ENCODE data around the gene CENPN. TPM values are rescaled to one million over a fixed set of nuclear protein-coding genes. Genes with fewer than 3 reads are reported as not detected.

The CENPN gene
- total RNA-seq, 4 donors from 2014 or later: 1.8 to 8.1 (median 4.2) TPM

DNA sequence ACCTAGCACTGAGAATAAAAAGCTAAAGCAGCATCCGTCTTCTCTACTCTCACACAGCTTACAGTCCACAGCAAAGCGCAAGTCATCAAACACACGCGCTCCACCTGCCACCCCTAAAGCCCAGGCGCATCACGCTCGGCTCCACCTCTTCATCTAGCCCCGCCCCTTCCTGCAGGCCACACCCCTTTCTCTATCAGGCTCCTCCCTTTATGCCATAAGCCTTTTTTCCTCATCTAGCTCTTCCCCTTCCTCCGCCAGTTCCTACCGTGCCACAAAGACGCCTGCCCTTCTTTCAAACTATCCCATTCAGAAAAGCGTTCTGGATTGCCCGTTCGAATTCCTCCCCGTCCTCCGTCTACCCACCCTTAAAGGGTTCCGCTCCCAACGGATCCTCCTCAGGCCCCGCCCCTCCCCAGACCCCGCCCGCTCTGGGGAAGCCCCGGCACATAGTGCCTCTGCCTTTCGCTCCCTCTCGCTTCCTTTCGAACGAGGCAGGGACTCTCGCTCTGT lies 69.6 kb downstream of the CENPN start:
- H3K27me3 ChIP-seq: no peaks in the 10 kb centered on the region
- DNase-seq (ENCODE audit: low spot score in 2 of 2): peak; percentile 85 to 96
- no peaks in the 10 kb centered on the region for H3K9me3 ChIP-seq
- H3K4me1 ChIP-seq: peaks cover 0 to 11% (median 1%) of the 10 kb centered on the region in 4 donors
- H3K27ac ChIP-seq: peak overlapping the region; percentile 79 to 98 (median 92)
- peaks cover 0 to 10% (median 0%) of the 10 kb centered on the region in 3 donors for H3K36me3 ChIP-seq
- peak overlapping the region; percentile 43 to 94 (median 57) for H3K4me3 ChIP-seq
- TF ChIP-seq, protein P1, sequence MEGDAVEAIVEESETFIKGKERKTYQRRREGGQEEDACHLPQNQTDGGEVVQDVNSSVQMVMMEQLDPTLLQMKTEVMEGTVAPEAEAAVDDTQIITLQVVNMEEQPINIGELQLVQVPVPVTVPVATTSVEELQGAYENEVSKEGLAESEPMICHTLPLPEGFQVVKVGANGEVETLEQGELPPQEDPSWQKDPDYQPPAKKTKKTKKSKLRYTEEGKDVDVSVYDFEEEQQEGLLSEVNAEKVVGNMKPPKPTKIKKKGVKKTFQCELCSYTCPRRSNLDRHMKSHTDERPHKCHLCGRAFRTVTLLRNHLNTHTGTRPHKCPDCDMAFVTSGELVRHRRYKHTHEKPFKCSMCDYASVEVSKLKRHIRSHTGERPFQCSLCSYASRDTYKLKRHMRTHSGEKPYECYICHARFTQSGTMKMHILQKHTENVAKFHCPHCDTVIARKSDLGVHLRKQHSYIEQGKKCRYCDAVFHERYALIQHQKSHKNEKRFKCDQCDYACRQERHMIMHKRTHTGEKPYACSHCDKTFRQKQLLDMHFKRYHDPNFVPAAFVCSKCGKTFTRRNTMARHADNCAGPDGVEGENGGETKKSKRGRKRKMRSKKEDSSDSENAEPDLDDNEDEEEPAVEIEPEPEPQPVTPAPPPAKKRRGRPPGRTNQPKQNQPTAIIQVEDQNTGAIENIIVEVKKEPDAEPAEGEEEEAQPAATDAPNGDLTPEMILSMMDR (IDR thresholded peaks at IDR 0.05): no peak
- TF ChIP-seq EP300 (IDR thresholded peaks at IDR 0.05): peak in 1 of 2 donors; percentile 72
- 0 to 1% methylated on average over 26 to 27 of the region's 27 CpGs for WGBS, 2 donors

DNA sequence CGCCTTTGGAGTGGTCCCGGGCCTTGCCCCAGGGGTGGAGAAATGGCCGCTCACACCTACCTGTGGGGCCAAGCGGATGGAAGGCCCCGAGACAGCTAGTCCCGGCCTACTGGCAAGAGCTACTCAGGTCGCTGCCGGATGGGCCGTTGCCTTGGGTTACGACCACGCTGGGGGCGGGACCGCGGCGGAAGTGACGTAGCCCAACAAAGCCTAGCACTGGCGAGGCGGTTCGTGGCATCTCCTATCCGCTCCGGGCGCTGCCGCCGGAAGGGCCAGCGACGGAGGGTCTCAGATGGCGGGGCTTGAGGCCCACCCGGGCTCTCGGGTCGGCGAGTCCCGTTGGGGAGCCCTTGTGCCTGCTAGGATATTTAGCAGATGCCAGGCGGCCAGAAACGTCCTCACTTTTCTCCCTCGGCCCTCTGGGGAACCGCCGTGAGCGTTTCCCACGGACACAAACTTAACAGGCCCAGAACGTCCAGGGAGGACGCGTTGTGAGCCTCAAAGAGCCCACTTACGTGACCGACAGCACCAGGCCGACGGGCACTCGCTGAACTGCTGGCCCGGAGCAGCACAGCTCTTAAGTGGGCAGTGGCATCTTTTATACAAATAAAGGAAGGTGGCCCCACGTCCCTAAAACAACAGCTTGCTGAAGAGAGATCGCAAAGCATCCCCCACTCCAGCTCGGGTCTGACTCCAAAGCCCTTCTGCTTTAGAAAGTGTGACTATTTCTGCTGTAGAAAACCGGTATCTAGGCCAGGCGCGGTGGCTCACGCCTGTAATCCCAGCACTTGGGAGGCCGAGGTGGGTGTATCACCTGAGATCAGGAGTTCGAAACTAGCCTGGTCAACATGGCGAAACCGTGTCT lies 70.3 kb downstream of the CENPN start, which contains the start of gene C16orf46:
Gene C16orf46, minus strand, starts transcription at position 163 of the 865 bp plus-strand sequence. CDS start 13,283 bp downstream, outside the sequence.
- no peaks in the 10 kb centered on the region for H3K27me3 ChIP-seq

DNA sequence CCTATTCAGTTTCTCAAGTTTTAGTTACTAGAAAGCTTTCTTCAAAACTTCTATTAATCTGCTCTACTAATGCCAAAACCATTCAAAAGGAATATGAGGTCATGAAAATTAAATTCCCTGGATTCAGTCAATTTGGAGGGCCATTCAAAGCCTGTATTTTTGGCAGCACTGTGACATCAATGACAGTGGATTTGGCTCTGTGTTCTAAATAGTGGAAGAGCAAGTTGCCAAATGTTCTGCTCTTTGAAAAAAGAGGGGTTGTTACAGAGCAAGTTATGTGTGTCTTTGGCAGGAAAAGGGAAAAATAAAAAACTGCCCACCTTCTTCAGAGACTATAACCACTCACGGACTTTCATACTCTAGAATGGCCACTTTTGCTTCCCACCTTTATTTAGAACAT lies 73.2 kb downstream of the CENPN start:
- Histone ChIP-seq H3K9me3 (no peaks in the 10 kb centered on the region), H3K36me3 (peaks cover 0 to 30% (median 0%) of the 10 kb centered on the region in 3 donors), H3K27ac (no peak overlapping the region), H3K4me1 (peaks cover 0 to 11% (median 1%) of the 10 kb centered on the region in 4 donors), H3K27me3 (no peaks in the 10 kb centered on the region), H3K4me3 (no peak overlapping the region)
- DNase-seq (ENCODE audit: low spot score in 2 of 2): no peak
- WGBS, 2 donors: 76 to 80% methylated on average over 1 of the region's 1 CpG
- TF ChIP-seq EP300 (IDR thresholded peaks at IDR 0.05) (no peak), POLR2A (IDR thresholded peaks at IDR 0.05) (no peak)
- TF ChIP-seq, protein P1 (IDR thresholded peaks at IDR 0.05): no peak

More for the DNA sequence above, 70.3 kb downstream of the CENPN start, which contains the start of gene C16orf46:
- peak; percentile 96 to 97 for DNase-seq (ENCODE audit: low spot score in 2 of 2)
- peak in 1 of 2 donors; percentile 79 for TF ChIP-seq POLR2A (IDR thresholded peaks at IDR 0.05)
- TF ChIP-seq, protein P1 (IDR thresholded peaks at IDR 0.05): peak in 2 of 5 experiments; percentile 22 to 23
- TF ChIP-seq EP300 (IDR thresholded peaks at IDR 0.05): peak; percentile 60 to 94
- H3K9me3 ChIP-seq: no peaks in the 10 kb centered on the region
- 11 to 23% methylated on average over 25 to 57 of the region's 59 CpGs for WGBS, 2 donors
- H3K36me3 ChIP-seq: peaks cover 0 to 11% (median 0%) of the 10 kb centered on the region in 3 donors
- peak within 1 kb of the TSS; percentile 43 to 94 (median 57) for H3K4me3 ChIP-seq
- H3K4me1 ChIP-seq: peaks cover 0 to 11% (median 1%) of the 10 kb centered on the region in 4 donors
- peak within 1 kb of the TSS; percentile 79 to 98 (median 92) for H3K27ac ChIP-seq

DNA sequence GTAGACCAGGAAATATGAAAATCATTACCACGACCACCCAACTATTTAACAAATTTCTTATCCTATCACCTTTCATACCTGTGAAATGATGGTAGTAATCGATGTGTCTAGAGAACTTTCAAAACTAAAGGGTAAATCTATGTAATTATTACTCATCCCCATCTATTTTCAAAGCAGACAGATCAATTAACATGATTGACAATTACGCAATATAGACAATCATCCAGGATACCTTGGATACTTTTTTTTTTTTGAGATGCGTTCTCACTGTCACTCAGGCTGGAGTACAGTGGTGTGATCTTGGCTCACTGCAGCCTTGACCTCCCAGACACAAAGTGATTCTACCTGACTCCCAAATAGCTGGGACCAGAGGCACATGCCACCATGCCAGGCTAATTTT lies 74.0 kb downstream of the CENPN start:
- Histone ChIP-seq H3K36me3 (peaks cover 0 to 33% (median 0%) of the 10 kb centered on the region in 3 donors), H3K4me1 (peaks cover 0 to 10% (median 1%) of the 10 kb centered on the region in 4 donors), H3K9me3 (no peaks in the 10 kb centered on the region), H3K27ac (no peak overlapping the region), H3K4me3 (no peak overlapping the region), H3K27me3 (no peaks in the 10 kb centered on the region)
- TF ChIP-seq, protein P1 (IDR thresholded peaks at IDR 0.05): no peak
- TF ChIP-seq EP300 (IDR thresholded peaks at IDR 0.05) (no peak), POLR2A (IDR thresholded peaks at IDR 0.05) (no peak)
- 93 to 95% methylated on average over 4 of the region's 4 CpGs for whole genome bisulfite sequencing, 2 donors
- DNase-seq (ENCODE audit: low spot score in 2 of 2): no peak

Small RNAs within 50 kb of the gene (small RNA-seq; reads per million reads assigned to genes)
- not detected for gene AC092718.3

Other genes starting within 250 kb of the CENPN start
- gene CDYL2, start 202.6 kb upstream of the CENPN start, total RNA-seq: 1 to 10 TPM; 2.2 to 5.7 (median 3.2) TPM
- gene CMC2, start 329 bp upstream of the CENPN start, total RNA-seq: 10 to 100 TPM; 20.0 to 38.7 (median 35.2) TPM
- gene ATMIN, start 28.6 kb downstream of the CENPN start, total RNA-seq: 10 to 100 TPM; 16.2 to 31.2 (median 24.4) TPM
- 1 to 10 TPM in 1 of 4 donors, under 1 TPM in 1, not detected in 2; 0.78 to 3.3 TPM for gene C16orf46, start 70.0 kb downstream of the CENPN start, total RNA-seq
- 10 to 100 TPM; 26.7 to 45.9 (median 29.7) TPM for gene GCSH, start 89.2 kb downstream of the CENPN start, total RNA-seq
- not detected for gene BCO1, start 231.5 kb downstream of the CENPN start, total RNA-seq

Measured in tibial nerve (tissue), 4 donors.